HG03571 (cell line): ENCODE measurements around the gene COL5A3.
"Not testable (repeated sequence)": the region's sequence is repeated elsewhere in the genome, so short reads cannot be mapped to it uniquely, and the experiment has no call there.

Source experiments
- ATAC-seq: cut with Tn5 transposase; IDR thresholded peaks from one replicate; pipeline ENCODE4 v1.9.1; 2021; ENCODE audit not compliant: unreplicated experiment

Gene COL5A3

DNA sequence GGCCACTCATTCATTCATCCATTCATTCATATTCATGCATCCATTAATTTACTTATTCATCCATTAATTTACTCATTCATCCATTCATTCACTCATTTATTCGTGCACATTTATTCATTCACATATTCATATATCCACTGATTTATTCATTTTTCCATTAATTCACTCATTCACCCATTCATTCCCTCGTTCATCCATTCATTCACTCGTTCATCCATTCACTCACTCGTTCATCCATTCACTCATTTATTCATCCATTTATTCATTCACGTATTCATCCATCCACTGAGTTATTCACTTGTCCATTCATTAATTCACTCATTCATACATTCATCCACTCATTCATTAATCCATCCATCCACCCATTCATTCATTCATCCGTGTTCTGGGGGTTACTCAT, 38.2 kb downstream of the COL5A3 start:
- ATAC-seq, result no peak

DNA sequence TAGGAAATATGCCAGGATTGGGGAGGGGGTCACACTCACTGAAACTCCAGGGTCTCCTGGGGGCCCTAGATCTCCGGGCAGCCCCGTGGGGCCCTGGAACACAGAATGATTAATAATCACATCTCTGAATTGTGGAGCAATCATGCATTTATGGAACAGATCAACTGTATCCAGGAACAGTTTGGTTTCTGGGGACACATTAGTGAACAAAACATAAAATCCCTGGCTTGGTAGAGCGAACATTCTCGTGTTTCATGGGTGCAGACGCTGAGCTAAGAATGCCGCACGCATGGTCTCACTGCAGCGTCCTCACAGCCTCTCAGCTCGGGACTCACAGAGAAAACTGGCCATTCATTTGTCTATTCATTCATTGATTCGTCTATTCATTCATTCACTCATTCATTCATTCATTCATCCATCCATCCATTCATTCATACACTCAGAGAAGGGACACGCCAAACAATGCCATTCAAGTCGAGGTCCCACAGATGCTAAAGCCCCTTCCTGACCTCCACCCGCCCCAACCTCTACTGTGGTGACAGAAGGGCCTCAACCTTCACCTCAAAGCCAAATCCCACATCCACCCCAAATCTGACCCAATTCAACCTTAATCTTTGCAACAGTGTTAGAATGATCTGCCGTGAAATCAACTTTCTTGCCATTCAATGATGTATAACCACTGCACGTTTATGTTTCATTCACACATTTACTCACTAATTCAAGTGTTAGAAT, 39.0 kb downstream of the COL5A3 start:
- ATAC-seq, result no peak

DNA sequence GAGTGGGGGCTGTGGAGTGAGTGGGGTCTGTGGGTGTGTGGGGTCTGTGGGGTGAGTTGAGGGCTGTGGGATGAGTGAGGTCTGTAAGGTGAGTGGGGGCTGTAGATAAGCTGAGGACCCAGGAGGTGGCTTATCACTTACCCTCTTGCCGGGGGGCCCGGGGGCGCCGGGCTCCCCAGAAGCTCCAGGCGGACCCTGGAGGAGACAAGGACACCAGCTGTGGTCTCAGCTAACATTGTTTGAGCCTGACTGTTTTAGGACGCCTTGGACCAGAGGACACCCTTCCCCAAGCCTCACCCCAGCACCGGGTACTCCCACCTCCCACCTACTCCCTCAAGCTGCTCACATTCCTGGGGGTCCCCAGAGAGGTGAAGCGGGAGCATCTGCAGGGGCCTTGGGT, 39.8 kb downstream of the COL5A3 start:
- no peak for ATAC-seq

DNA sequence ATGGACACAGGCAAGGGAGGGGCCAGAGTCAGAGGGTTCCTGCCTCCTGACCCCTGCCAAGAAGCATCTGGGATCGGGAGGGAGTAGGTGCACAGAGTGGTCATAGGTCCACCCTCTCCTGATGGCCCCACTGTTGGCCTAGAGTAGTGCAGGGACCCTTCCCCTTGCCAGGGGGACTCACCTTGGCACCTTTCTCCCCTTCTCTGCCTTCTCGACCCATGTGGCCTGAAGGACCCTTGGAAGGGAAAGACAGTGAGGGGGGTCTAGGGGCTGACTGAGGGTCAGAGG, 40.7 kb downstream of the COL5A3 start:
- ATAC-seq, result no peak

DNA sequence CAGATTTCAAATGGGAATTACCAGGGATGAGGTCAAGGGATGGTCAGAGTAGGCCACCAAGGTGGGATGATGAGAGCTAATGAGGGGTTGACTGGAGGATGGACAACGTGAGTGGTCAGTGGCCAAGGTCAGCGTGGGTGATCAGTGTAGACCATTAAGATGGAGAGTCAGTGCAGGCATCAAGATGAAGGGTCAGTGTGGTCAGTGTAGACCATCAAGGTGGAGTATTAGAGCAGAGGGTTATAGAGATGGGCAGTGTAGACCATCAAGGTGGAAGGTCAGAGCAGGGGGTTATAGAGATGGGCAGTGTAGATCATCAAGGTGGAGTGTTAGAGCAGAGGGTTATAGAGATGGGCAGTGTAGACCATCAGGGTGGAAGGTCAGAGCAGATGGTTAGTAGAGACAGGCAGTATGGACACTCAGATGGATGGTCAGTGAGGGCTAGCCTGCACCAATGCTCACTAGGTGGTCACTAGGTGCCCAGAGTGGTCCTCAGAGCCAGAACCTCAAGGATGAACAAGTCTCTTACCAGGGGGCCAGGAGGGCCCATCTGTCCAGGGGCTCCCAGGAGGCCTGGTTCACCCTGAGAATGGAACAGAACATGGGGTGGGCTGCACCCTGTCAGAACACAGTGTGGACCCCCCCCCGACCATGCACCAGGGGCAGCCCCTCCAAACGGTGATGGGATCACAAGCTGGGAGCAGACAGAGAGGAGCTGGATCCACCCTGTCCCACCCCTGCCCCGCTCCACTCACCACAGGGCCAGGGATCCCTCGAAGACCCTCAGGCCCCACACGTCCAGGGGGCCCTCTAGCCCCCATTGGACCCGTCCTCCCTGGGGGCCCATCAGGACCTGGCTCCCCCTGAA, 41.2 kb downstream of the COL5A3 start:
- no peak for ATAC-seq

DNA sequence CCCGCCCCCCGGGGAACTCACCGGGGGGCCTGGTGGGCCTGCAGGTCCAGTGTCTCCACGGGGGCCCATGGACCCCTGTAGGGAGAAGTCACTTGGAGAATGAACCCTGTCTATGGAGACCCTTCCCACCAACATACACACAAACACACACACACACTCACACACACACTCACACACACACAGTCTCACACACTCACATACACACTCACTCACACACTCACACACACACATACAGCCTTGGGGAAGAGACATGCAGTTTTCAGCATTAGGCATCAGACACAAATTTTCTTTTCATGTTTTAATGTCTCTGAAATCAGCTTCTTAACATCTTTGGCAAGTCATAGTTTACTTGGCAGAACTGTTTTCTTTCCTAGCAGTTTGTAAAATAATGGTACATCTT, 43.0 kb downstream of the COL5A3 start:
- no peak for ATAC-seq

DNA sequence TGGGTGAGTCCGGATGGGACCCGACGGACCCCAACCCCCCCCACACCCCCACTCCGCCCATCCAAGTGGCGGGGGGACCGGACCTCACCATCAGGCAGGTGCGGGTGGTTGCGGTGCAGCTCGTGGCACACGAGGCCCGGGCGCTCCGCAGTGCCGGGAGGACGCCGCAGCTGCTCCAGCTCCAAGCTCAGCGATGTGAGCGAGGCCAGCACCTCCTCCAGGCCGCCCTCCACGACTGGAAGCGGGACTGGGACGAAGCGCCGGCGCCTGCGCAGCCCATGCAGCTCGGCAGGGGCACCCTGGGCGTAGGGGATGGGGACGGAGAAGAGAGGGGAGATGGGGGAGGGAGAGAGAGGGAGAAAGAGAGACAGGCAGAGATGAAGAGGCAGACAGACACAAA, 43.9 kb downstream of the COL5A3 start:
- no peak for ATAC-seq

DNA sequence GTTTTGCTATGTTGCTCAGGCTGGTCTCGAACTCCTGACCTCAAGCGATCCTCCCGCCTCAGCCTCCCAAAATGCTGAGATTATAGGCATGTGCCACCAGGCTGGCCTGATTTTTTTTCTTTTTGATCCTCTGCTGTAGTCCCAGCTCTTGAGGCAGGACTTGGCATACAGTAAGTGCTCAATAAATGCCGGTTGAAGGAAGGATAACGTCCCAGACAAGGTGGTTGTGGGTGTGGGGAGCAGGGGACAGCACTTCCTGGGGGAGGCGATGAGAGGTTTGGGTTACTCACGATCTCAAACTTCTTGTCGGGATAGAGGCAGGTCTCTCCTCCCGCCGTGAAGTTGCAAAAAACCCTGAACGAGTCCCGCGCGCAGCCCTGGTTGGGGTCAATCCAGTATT, 44.3 kb downstream of the COL5A3 start:
- ATAC-seq, result no peak

DNA sequence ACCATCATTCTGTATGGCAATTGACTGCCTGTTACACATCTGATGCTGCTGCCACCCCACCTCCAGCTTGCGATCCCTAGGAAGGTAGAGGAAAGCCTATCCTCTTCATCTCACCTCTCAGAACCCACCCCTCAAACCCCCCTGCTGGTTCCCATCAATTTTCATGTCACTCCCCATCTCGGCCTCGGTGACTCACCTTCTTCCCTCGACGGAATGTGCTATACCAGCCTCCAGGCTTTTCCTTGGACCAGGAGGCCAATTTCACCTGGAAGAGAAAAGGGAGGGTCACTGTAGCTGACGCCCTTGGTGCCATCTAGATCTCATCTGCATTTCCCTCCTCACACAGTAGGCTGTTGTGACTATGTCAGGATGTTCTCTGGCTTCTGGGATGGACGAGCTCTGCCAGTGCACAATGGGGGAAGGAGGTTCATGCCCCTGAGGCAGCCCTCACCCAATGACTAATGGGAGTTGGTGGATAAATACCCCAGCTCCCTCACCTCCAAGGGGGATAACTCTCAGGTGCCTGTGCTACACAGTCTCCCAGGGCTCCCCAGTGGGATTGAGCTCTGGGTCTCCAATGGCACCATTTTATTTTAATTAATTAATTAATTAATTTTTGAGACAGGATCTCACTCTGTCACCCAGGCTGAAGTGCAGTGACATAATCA, 47.5 kb downstream of the COL5A3 start:
- ATAC-seq, result no peak

DNA sequence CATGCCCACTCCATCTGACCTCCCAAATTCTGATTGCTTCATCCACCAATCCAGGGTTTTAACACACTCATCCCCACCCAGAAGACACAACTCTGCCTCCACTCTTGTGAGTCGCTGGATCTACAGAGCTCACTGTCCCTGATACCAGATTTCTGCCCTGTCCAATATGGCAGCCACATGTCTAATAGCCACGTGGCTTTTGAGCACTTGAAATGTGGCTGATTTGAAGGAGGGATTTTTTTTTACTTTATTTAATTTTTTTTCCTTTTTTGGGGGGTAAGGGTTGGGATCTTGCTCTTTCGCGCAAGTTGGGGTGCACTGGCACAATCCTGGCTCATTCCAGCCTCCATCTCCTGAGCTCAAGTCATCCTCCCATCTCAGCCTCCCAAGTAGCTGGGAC, 49.2 kb downstream of the COL5A3 start:
- ATAC-seq, result no peak

DNA sequence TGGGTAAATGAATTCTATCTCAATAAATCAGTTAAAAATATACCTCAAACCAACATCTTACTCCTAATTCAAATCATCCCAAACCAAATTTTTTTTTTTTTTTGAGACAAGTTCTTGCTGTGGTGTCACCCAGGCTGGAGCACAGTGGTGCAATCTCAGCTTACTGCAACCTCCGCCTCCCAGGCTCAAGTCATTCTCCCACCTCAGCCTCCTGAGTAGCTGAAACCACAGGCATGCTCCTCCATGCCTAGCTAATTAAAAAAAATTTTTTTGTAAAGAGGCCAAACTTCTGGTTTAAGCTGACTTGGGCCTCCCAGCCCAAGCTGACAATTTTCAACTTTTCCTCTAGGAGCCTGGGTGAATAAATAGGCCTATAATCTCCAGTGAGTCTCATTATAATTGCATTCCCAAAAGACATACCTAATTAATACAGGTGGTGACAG, 51.9 kb downstream of the COL5A3 start:
- ATAC-seq, result no peak

DNA sequence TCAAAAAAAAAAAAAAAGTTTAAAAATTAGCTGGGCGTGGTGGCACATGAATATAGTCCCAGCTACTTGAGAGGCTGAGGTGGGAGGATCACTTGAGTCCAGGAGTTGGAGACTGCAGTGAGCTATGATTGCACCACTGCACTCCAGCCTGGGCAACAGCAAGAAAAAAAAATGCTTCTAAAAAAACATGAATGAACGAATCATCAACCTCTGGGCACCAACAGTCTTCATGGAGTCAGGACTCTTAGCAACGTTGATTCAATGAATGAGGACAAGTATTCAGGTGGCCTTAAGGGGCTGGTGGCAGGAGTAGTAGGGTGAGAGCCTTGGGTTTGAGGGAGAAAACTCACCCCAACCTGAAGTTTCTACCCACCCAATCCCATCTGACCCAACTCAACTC, 53.3 kb downstream of the COL5A3 start:
- ATAC-seq, result no peak

DNA sequence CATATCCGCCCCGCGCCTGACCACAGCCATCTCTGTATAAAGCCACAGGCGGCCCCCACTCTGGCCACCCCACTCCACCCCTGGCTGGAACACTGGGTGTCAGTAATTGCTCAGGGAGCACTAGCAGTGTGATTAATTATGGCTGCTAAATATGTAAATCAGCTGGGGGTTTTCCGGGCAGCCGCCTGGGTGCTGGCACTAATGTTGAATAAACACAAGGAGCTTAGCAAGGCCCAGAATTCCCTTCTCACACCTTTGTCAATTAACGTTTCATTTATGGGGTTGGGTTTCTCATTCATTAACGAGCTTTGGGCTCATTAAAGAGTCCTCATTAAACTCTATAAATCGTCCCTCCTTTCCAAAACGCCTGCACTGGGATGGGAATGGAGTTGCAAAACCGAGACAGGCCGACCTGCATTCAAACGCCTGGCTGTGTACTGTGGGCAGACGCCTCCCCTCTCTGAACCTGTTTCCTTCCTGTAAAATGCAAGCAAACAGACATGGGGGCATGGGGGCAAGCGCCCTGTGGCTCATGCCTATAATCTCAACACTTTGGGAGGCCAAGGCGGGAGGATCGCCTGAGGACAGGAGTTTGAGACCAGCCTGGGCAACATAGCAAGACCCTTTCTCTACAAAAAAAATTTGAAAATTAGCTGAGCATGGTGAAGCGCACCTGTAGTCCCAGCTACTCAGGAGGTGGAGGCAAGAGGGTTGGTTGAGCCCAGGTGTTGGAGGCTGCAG, 56.3 kb downstream of the COL5A3 start:
- no peak for ATAC-seq

DNA sequence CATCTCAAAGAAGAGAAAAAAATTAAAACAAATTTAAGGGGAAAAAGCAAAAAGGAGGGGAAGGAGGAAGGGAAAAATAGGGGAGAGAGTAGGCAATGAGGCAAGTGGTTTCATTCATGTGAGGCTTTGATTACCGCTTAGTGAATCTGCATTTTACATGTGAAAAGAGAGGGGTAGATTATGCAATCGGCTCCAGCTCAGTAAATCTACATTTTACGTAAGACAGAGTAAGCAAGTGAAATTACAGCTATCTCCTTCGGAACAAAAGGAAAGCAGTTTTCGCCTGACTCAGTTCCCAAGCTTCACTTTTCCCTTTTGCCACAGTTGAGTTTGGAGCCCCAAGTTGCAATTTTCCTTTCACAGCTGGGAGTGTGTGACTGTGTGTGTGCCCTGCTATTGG, 58.0 kb downstream of the COL5A3 start:
- ATAC-seq, result no peak

DNA sequence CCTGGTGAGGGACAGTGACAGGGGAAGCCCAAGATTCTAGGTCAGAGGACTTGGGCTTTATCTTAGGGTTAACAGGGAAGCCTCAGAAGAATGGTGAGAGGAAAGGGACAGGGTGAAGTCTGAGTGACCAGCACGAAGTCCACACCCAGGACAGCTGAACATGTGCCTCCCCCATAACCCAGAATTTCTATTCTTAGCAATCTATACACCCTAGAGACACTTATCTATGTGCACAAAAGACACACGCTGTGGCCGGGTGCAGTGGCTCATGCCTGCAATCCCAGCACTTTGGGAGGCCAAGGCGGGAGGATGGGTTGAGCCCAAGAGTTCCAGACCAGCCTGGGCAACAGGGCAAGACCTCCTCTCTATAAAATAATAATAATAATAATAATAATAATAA, 62.9 kb downstream of the COL5A3 start:
- ATAC-seq, result no peak

DNA sequence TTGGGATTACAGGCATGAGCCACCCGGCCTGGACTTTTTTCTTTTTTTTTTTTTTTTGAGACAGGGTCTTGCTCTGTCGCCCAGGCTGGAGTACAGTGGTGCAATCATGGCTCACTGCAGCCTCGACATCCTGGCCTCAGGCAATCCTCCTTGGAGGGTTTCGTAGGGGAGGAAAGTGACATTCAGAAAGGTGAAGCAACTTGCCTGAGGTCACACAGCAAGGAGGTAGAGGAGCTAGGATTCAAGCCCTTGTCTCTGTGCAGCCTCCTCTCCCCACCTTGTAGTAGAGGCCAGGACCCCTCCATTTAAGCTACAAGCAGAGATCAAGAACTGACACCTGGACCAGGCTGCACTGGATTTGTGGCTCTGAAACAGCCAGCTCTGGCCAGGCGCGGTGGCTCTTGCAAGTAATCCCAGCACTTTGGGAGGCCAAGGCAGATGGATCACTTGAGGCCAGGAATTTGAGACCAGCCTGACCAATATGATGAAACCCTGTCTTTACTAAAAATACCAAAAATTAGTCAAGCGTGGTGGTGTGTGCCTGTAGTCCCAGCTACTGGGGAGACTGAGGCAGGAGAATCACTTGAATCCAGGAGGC, 63.7 kb downstream of the COL5A3 start:
- not testable (repeated sequence) for ATAC-seq

DNA sequence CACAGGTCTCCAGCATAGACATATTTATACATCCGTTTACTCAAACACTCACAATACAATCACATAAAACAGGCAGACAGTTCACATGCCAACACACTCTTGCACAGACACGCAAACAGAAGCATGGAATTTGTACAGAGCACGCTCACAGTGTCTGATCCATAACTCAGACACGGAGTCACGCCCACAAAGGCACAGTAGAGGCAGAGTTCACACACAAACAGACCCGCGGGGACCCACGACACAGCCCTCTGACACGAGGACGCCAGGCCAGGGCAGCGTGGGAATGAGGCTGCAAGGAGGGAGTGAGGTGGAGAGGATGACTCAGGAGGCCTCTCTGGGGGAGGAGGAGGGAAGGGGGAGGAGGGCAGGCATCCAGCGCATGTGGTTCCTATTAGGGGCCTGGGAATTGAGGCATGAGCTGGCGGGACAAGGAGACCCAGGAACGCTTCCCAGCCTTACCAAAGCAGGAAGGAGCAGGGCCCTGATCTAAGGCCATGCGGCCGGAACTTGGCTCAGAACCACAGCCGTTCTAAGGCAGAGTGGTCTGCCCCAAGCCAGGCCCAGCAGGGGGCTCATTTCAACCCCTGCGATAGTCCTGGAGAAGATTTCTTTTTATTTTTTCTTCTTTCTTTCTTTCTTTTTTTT, 64.9 kb downstream of the COL5A3 start:
- ATAC-seq, result no peak

DNA sequence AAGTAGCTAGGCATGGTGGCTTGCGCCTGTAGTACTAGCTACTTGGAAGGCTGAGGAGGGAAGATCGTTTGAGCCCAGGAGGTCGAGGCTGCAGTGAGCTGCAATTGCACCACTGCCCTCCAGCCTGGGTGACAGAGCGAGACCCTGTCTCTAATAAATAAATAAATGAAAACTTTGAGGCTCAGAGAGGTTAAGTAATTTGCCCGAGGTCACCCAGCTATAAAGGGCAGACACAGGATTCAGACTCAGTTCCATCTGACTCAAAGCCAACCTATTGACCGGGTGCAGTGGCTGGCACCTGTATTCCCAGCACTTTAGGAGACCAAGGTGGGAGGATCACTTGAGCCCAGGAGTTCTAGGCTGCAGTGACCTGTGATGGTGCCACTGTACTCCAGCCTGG, 66.6 kb downstream of the COL5A3 start:
- ATAC-seq, result no peak

DNA sequence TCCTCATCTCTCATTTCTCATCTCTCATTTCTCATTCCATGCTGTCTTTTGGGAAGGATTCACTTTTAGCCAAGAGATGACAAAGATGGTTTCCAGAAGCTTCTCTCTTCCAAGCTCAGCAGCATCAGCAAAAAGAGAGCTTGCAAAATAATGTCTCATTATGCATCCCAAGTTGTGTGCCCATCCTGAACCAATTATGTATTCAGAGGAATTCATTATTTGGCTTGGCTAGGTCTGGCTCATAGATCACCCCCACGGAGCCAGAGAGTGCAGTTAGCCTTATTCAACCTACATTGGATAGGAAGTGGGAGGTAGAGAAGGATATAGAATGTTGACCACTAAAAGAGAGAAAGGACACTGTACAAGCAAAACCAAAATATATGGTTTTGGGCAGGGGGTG, 68.6 kb downstream of the COL5A3 start:
- no peak for ATAC-seq

DNA sequence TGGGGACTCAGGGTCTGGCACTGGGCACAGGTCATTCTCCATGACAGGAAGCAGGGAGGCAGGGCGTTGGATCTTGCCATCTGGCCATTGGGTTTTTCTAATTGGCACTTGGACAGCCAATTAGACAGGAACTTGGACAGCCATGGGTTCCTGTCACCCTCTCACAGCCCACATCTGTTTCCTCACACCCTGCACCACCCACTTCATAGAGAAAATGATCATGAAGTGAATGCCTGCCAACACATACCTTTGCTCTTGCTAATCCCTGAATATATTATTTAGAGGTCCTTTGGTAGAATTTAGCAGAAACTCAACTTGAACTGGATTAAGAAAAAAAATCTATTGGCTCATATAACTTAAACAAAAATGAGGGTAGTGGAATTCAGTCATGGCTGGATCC, 69.1 kb downstream of the COL5A3 start:
- no peak for ATAC-seq

DNA sequence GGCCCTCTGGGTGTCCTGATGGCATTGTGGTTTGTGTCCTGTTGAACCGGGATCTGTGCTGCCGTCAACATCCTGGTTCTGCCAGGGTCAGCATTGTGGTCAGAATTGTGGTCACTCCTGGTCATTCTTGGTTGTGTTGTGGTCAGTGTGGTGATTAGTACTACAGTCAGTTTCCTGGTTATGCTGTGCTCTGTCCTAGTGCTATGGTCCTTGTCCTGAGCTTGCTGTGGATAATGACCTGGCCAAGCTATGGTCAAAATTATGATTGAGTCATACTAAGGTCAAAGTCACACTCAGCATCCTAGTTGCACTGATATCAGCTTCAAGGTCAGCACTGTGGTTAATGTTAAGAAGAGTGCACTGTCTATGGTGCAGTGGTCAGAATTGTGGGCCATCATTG, 69.5 kb downstream of the COL5A3 start:
- no peak for ATAC-seq
